HG03575 (cell line): ENCODE data around the gene HEPH.
"Not testable (repeated sequence)": the region's sequence is repeated elsewhere in the genome, so short reads cannot be mapped to it uniquely, and the experiment has no call there.

ENCODE experiments used
- ATAC-seq: cut with Tn5 transposase; IDR thresholded peaks from one replicate; pipeline ENCODE4 v1.9.1; 2021; ENCODE audit not compliant: unreplicated experiment, insufficient number of reproducible peaks, low FRiP score; ENCODE audit errors: extremely low read depth

The HEPH gene

GRCh38 chrX:66163849-66164411 lies at the start of gene HEPH:
Gene HEPH (plus strand): TSS chrX:66164247. CDS start chrX:66170571, 6,324 bp downstream.
- ATAC-seq: no peak

GRCh38 chrX:66118722-66119121 lies 45.3 kb upstream of the HEPH start:
- not testable (repeated sequence) for ATAC-seq

GRCh38 chrX:66121354-66121753 lies 42.7 kb upstream of the HEPH start:
- not testable (repeated sequence) for ATAC-seq

- ATAC-seq: no peak
These were observed 37.4 kb upstream of the HEPH start for GRCh38 chrX:66126662-66127061.

GRCh38 chrX:66130469-66130868 lies 33.6 kb upstream of the HEPH start:
- no peak for ATAC-seq

- ATAC-seq: not testable (repeated sequence)
These were observed 28.8 kb upstream of the HEPH start for GRCh38 chrX:66135284-66135683.

GRCh38 chrX:66142351-66142750 lies 21.7 kb upstream of the HEPH start:
- ATAC-seq: no peak

GRCh38 chrX:66144258-66144657 lies 19.8 kb upstream of the HEPH start:
- ATAC-seq: no peak

- ATAC-seq: no peak
These were observed 14.5 kb upstream of the HEPH start for GRCh38 chrX:66149519-66149918.

- ATAC-seq: no peak
These were observed 13.9 kb upstream of the HEPH start for GRCh38 chrX:66150163-66150562.

- ATAC-seq: no peak
These were observed 1.7 kb upstream of the HEPH start for GRCh38 chrX:66162331-66162822.

- no peak for ATAC-seq
These were observed 600 bp upstream of the HEPH start for GRCh38 chrX:66163447-66163846.

- no peak for ATAC-seq
These were observed 423 bp downstream of the HEPH start for GRCh38 chrX:66164470-66164869.

- no peak for ATAC-seq
These were observed 884 bp downstream of the HEPH start for GRCh38 chrX:66164931-66165330.

GRCh38 chrX:66166671-66167070 lies 2.6 kb downstream of the HEPH start:
- no peak for ATAC-seq

GRCh38 chrX:66167431-66167830 lies 3.4 kb downstream of the HEPH start:
- no peak for ATAC-seq

- ATAC-seq: no peak
These were observed 12.1 kb downstream of the HEPH start for GRCh38 chrX:66176134-66176533.

GRCh38 chrX:66191563-66191962 lies 27.5 kb downstream of the HEPH start:
- ATAC-seq: no peak

- no peak for ATAC-seq
These were observed 29.8 kb downstream of the HEPH start for GRCh38 chrX:66193821-66194220.

- ATAC-seq: peak; percentile 43
These were observed 36.1 kb downstream of the HEPH start for GRCh38 chrX:66200050-66200664.
